ENCODE data around the gene ADGRA1.

Gene ADGRA1

GRCh38 chr10:133068111-133069032 is 19.4 kb upstream of the ADGRA1 start:
- H3K4me1 Mint-ChIP-seq, result peaks cover 8% of the 10 kb centered on the region
- H3K27me3 Mint-ChIP-seq (ENCODE audit: low read depth), result peaks cover 5% of the 10 kb centered on the region
- no peaks in the 10 kb centered on the region for H3K36me3 Mint-ChIP-seq (ENCODE audit: low read depth)
- no peak for TF ChIP-seq CTCF (IDR thresholded peaks at IDR 0.05; ENCODE audit: unreplicated experiment in 3 of 3)
- no peak overlapping the region for H3K27ac Mint-ChIP-seq
- H3K9me3 Mint-ChIP-seq, result no peaks in the 10 kb centered on the region
- H3K4me3 Mint-ChIP-seq, result no peak overlapping the region

DNA sequence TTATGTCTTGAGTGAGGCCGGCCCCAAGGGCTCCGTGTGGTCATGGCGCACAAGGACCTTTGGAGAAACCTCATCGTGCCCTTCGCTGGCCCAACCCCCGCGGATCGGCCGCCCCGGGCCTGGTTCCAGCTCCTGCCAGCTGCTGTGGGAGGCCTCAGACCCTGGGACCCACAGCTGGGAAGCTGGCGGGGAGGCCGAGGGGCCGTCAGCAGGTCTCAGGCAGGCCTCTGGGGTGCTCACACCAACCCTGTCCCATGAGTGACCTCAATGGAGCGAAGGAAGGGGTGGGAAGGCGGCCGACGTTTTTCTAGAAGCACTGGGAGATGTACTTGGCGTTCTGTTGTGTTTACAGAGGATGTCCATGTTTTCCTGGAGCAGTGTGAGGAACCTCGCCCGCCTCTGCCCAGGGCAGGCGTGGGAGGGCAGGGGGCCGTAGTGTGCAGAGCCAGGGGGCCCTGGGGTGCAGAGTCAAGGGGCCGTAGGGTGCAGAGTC is 18.6 kb upstream of the ADGRA1 start:
- Mint-ChIP-seq H3K4me3 (no peak overlapping the region), H3K36me3 (ENCODE audit: low read depth) (no peaks in the 10 kb centered on the region), H3K4me1 (peaks cover 8% of the 10 kb centered on the region), H3K9me3 (no peaks in the 10 kb centered on the region), H3K27me3 (ENCODE audit: low read depth) (peaks cover 5% of the 10 kb centered on the region), H3K27ac (no peak overlapping the region)
- no peak for TF ChIP-seq CTCF (IDR thresholded peaks at IDR 0.05; ENCODE audit: unreplicated experiment in 3 of 3)

- no peaks in the 10 kb centered on the region for H3K27me3 Mint-ChIP-seq (ENCODE audit: low read depth)
- no peak overlapping the region for H3K27ac Mint-ChIP-seq
- H3K4me1 Mint-ChIP-seq, result peaks cover 8% of the 10 kb centered on the region
- no peak for TF ChIP-seq CTCF (IDR thresholded peaks at IDR 0.05; ENCODE audit: unreplicated experiment in 3 of 3)
- H3K4me3 Mint-ChIP-seq, result no peak overlapping the region
- no peaks in the 10 kb centered on the region for H3K36me3 Mint-ChIP-seq (ENCODE audit: low read depth)
- no peaks in the 10 kb centered on the region for H3K9me3 Mint-ChIP-seq
These were observed 17.3 kb upstream of the ADGRA1 start for GRCh38 chr10:133070405-133070804.

GRCh38 chr10:133070810-133071209 is 16.9 kb upstream of the ADGRA1 start:
- TF ChIP-seq CTCF (IDR thresholded peaks at IDR 0.05; ENCODE audit: unreplicated experiment in 3 of 3), result no peak
- Mint-ChIP-seq H3K4me3 (no peak overlapping the region), H3K4me1 (peaks cover 8% of the 10 kb centered on the region), H3K36me3 (ENCODE audit: low read depth) (no peaks in the 10 kb centered on the region), H3K9me3 (no peaks in the 10 kb centered on the region), H3K27ac (no peak overlapping the region), H3K27me3 (ENCODE audit: low read depth) (no peaks in the 10 kb centered on the region)

DNA sequence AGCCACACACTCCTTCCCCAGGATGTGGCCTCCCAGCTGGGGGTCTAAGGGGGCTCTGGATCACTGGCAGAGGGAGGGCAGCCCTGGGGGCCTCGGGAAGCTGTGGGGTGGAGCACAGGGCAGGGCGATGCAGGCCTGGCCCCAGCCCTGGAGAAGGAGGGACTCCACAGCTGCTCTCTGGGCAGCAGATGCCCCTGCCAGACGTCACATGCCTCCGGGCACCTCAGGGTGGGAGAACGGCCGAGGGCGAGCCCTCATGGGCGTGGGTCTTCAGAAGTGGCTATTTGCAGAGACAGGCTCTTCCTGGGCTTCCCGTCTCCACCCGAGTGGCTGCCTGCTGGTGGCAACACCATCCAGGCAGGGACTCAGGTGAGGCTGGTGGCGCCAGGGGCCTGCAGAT is 16.0 kb upstream of the ADGRA1 start:
- Mint-ChIP-seq H3K4me3 (no peak overlapping the region), H3K36me3 (ENCODE audit: low read depth) (no peaks in the 10 kb centered on the region), H3K27ac (no peak overlapping the region), H3K27me3 (ENCODE audit: low read depth) (no peaks in the 10 kb centered on the region), H3K9me3 (no peaks in the 10 kb centered on the region), H3K4me1 (peaks cover 8% of the 10 kb centered on the region)
- TF ChIP-seq CTCF (IDR thresholded peaks at IDR 0.05; ENCODE audit: unreplicated experiment in 3 of 3), result no peak

- Mint-ChIP-seq H3K36me3 (ENCODE audit: low read depth) (no peaks in the 10 kb centered on the region), H3K27ac (no peak overlapping the region), H3K4me1 (peaks cover 4% of the 10 kb centered on the region), H3K9me3 (no peaks in the 10 kb centered on the region), H3K4me3 (no peak overlapping the region), H3K27me3 (ENCODE audit: low read depth) (no peaks in the 10 kb centered on the region)
- TF ChIP-seq CTCF (IDR thresholded peaks at IDR 0.05; ENCODE audit: unreplicated experiment in 3 of 3), result no peak
These were observed 15.5 kb upstream of the ADGRA1 start for GRCh38 chr10:133072196-133072595.
